HG03460 (cell line): Measurements from ENCODE around the gene PKP4.
"Not testable (repeated sequence)": the region's sequence is repeated elsewhere in the genome, so short reads cannot be mapped to it uniquely, and the experiment has no call there.

Experiments
- ATAC-seq: cut with Tn5 transposase; IDR thresholded peaks from one replicate; pipeline ENCODE4 v1.9.1; 2021; ENCODE audit not compliant: unreplicated experiment

Gene PKP4

GRCh38 chr2:158668001-158668765 lies 211.4 kb downstream of the PKP4 start:
- ATAC-seq: no peak

GRCh38 chr2:158670292-158670691 lies 213.5 kb downstream of the PKP4 start:
- no peak for ATAC-seq

- no peak for ATAC-seq
Observed at GRCh38 chr2:158671360-158672245, 214.9 kb downstream of the PKP4 start.

GRCh38 chr2:158676295-158676694 lies 219.5 kb downstream of the PKP4 start:
- ATAC-seq: no peak

- no peak for ATAC-seq
Observed at GRCh38 chr2:158676696-158677095, 219.9 kb downstream of the PKP4 start.

- no peak for ATAC-seq
Observed at GRCh38 chr2:158677542-158677941, 220.8 kb downstream of the PKP4 start.

GRCh38 chr2:158681816-158682215 lies 225.1 kb downstream of the PKP4 start:
- ATAC-seq: no peak

- ATAC-seq: no peak
Observed at GRCh38 chr2:158685646-158686045, 228.9 kb downstream of the PKP4 start.

- no peak for ATAC-seq
Observed at GRCh38 chr2:158686210-158686691, 229.5 kb downstream of the PKP4 start.

GRCh38 chr2:158687315-158687714 lies 230.6 kb downstream of the PKP4 start:
- ATAC-seq: no peak

GRCh38 chr2:158688721-158689120 lies 232.0 kb downstream of the PKP4 start:
- no peak for ATAC-seq

- no peak for ATAC-seq
Observed at GRCh38 chr2:158689391-158689790, 232.6 kb downstream of the PKP4 start.

GRCh38 chr2:158690823-158691222 lies 234.1 kb downstream of the PKP4 start:
- no peak for ATAC-seq

GRCh38 chr2:158691619-158692018 lies 234.9 kb downstream of the PKP4 start:
- ATAC-seq: no peak

GRCh38 chr2:158692372-158693103 lies 235.8 kb downstream of the PKP4 start:
- ATAC-seq: no peak

GRCh38 chr2:158693476-158693875 lies 236.7 kb downstream of the PKP4 start:
- ATAC-seq: no peak

- no peak for ATAC-seq
Observed at GRCh38 chr2:158695305-158695704, 238.6 kb downstream of the PKP4 start.

- not testable (repeated sequence) for ATAC-seq
Observed at GRCh38 chr2:158695744-158696143, 239.0 kb downstream of the PKP4 start.

GRCh38 chr2:158699323-158699722 lies 242.6 kb downstream of the PKP4 start:
- no peak for ATAC-seq

GRCh38 chr2:158701101-158701500 lies 244.3 kb downstream of the PKP4 start:
- no peak for ATAC-seq

GRCh38 chr2:158702740-158703139 lies 246.0 kb downstream of the PKP4 start:
- no peak for ATAC-seq
